WTC11 (cell line): ENCODE measurements around the gene ALG2. TPM values are rescaled to one million over a fixed set of nuclear protein-coding genes. Genes with fewer than 3 reads are reported as not detected.

Source experiments
- ATAC-seq: fragments of 200-7000 bp; cut with Tn5 transposase; 2 replicates; pipeline ENCODE4 v1.10.0; 2021; ENCODE audit warnings: mild to moderate bottlenecking, moderate library complexity
- CTCF ChIA-PET: fragments of 300-600 bp; sonication (Branson Sonifier 250); formaldehyde crosslinking; loops from one replicate; lab custom pipeline; 2021; ENCODE audit warnings: antibody characterized with exemption; lab: Charles Lee
- POLR2A ChIA-PET: fragments of 350-600 bp; sonication (Branson Sonifier 250); formaldehyde crosslinking; loops from one replicate; lab custom pipeline; 2021; ENCODE audit warnings: antibody characterized with exemption; lab: Charles Lee
- DNase-seq: peaks from one replicate; pipeline ENCODE4 v3.0.0; 2021; ENCODE audit warnings: low spot score
- H3K27ac Mint-ChIP-seq: 2 replicates; pipeline ENCODE4 v1.8.0; 2021; ENCODE audit warnings: mixed read lengths
- H3K27me3 Mint-ChIP-seq: 2 replicates; pipeline ENCODE4 v1.8.0; 2021; ENCODE audit warnings: low read depth, mild to moderate bottlenecking, moderate library complexity, mixed read lengths
- H3K36me3 Mint-ChIP-seq: 2 replicates; pipeline ENCODE4 v1.8.0; 2021; ENCODE audit warnings: mixed read lengths
- H3K4me1 Mint-ChIP-seq: 2 replicates; pipeline ENCODE4 v1.8.0; 2022; ENCODE audit warnings: mixed read lengths
- H3K4me3 Mint-ChIP-seq: 2 replicates; pipeline ENCODE4 v1.8.0; 2021; ENCODE audit warnings: mild to moderate bottlenecking, moderate library complexity, mixed read lengths
- H3K9me3 Mint-ChIP-seq: 2 replicates; pipeline ENCODE4 v1.8.0; 2021; ENCODE audit warnings: mixed read lengths
- ATF1 ChIP-seq: sonication (generic); formaldehyde crosslinking; IDR thresholded peaks from 2 replicates; pipeline ENCODE4 v1.8.1; 2023; ENCODE audit warnings: mild to moderate bottlenecking, moderate library complexity, missing genetic modification reagents
- ATF2 ChIP-seq: sonication (generic); formaldehyde crosslinking; IDR thresholded peaks from 2 replicates; pipeline ENCODE4 v1.8.1; 2022; ENCODE audit warnings: low read depth, missing genetic modification reagents, borderline replicate concordance
- CDX4 ChIP-seq: fragments of 250-450 bp; sonication (Bioruptor Pico); IDR thresholded peaks from 2 replicates; pipeline ENCODE4 v1.9.0; 2021; ENCODE audit warnings: moderate library complexity, mild to moderate bottlenecking, inconsistent platforms, borderline replicate concordance
- E2F1 ChIP-seq: sonication (generic); formaldehyde crosslinking; IDR thresholded peaks from 2 replicates; pipeline ENCODE4 v1.8.0; 2022; ENCODE audit warnings: mild to moderate bottlenecking, missing genetic modification reagents
- E2F4 ChIP-seq: sonication (generic); formaldehyde crosslinking; IDR thresholded peaks from 2 replicates; pipeline ENCODE4 v1.8.1; 2022; ENCODE audit warnings: low read depth, mild to moderate bottlenecking, moderate library complexity, missing genetic modification reagents, borderline replicate concordance
- GTF2I ChIP-seq: fragments of 250-450 bp; sonication (Bioruptor Pico); conservative IDR thresholded peaks from 2 replicates; pipeline ENCODE4 v1.4.0; 2021; ENCODE audit warnings: mild to moderate bottlenecking
- IRF1 ChIP-seq: sonication (generic); formaldehyde crosslinking; IDR thresholded peaks from 2 replicates; pipeline ENCODE4 v1.8.0; 2023; ENCODE audit warnings: missing genetic modification reagents
- NR2C2 ChIP-seq: sonication (generic); formaldehyde crosslinking; IDR thresholded peaks from 2 replicates; pipeline ENCODE4 v1.8.0; 2022; ENCODE audit warnings: mild to moderate bottlenecking, missing genetic modification reagents
- SP1 ChIP-seq: sonication (generic); formaldehyde crosslinking; conservative IDR thresholded peaks from 2 replicates; pipeline ENCODE4 v1.8.1; 2022; ENCODE audit warnings: missing genetic modification reagents
- ZMAT4 ChIP-seq: fragments of 250-450 bp; sonication (Bioruptor Pico); IDR thresholded peaks from 2 replicates; pipeline ENCODE4 v1.9.0; 2021; ENCODE audit warnings: mild to moderate bottlenecking
- ZNF121 ChIP-seq: sonication (generic); formaldehyde crosslinking; IDR thresholded peaks from 2 replicates; pipeline ENCODE4 v1.8.0; 2023; ENCODE audit warnings: missing genetic modification reagents
- ZNF281 ChIP-seq: sonication (generic); formaldehyde crosslinking; IDR thresholded peaks from 2 replicates; pipeline ENCODE4 v1.8.0; 2023; ENCODE audit warnings: mild to moderate bottlenecking, missing genetic modification reagents
- ZNF396 ChIP-seq: fragments of 250-450 bp; sonication (Bioruptor Pico); IDR thresholded peaks from 2 replicates; pipeline ENCODE4 v1.8.0; 2021; ENCODE audit warnings: mild to moderate bottlenecking, moderate library complexity, borderline replicate concordance
- total RNA-seq: library from RNA; stranded (reverse); gene quantifications from 3 replicates; pipeline ENCODE4 v1.2.3, GENCODE V29; 2021
- TF ChIP-seq, protein P1 (sequence below): sonication (generic); formaldehyde crosslinking; IDR thresholded peaks from 2 replicates; pipeline ENCODE4 v1.8.1; 2022; ENCODE audit warnings: mild to moderate bottlenecking, moderate library complexity, missing genetic modification reagents
- TF ChIP-seq, protein P2 (sequence below): sonication (generic); formaldehyde crosslinking; IDR thresholded peaks from 2 replicates; pipeline ENCODE4 v1.8.0; 2023; ENCODE audit warnings: missing genetic modification reagents, mild to moderate bottlenecking, borderline replicate concordance
- TF ChIP-seq, protein P3 (sequence below): sonication (generic); formaldehyde crosslinking; conservative IDR thresholded peaks from 2 replicates; pipeline ENCODE4 v1.8.1; 2022; ENCODE audit warnings: mild to moderate bottlenecking, missing genetic modification reagents

Gene ALG2
- total RNA-seq, 1 experiment from 2014 or later: 25.2 TPM

- TF ChIP-seq, protein P1, sequence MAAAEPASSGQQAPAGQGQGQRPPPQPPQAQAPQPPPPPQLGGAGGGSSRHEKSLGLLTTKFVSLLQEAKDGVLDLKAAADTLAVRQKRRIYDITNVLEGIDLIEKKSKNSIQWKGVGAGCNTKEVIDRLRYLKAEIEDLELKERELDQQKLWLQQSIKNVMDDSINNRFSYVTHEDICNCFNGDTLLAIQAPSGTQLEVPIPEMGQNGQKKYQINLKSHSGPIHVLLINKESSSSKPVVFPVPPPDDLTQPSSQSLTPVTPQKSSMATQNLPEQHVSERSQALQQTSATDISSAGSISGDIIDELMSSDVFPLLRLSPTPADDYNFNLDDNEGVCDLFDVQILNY (CRISPR knock-in tag): no peak
- no peak for TF ChIP-seq CDX4 (CRISPR knock-in tag)
- TF ChIP-seq ZNF396 (CRISPR knock-in tag): no peak
- TF ChIP-seq, all 79 proteins: peak for 0
Measured at GRCh38 chr9:99189887-99190596, 31.7 kb downstream of the ALG2 start (continued).

- Mint-ChIP-seq H3K4me1 (peaks cover 12% of the 10 kb centered on the region), H3K9me3 (no peaks in the 10 kb centered on the region), H3K27me3 (peaks cover 2% of the 10 kb centered on the region; the same call in 1 of the 2 replicates), H3K4me3 (no peak overlapping the region), H3K36me3 (no peaks in the 10 kb centered on the region), H3K27ac (no peak overlapping the region)
- POLR2A ChIA-PET: no interaction called here
- CTCF ChIA-PET: interaction anchor here (1.0 to 1.1 kb wide), 2 partner anchors 43 to 52 kb away, joined by 3 read pairs; no protein-coding TSS in a partner anchor
- no peak for DNase-seq
- no peak for ATAC-seq
- TF ChIP-seq, protein P2, sequence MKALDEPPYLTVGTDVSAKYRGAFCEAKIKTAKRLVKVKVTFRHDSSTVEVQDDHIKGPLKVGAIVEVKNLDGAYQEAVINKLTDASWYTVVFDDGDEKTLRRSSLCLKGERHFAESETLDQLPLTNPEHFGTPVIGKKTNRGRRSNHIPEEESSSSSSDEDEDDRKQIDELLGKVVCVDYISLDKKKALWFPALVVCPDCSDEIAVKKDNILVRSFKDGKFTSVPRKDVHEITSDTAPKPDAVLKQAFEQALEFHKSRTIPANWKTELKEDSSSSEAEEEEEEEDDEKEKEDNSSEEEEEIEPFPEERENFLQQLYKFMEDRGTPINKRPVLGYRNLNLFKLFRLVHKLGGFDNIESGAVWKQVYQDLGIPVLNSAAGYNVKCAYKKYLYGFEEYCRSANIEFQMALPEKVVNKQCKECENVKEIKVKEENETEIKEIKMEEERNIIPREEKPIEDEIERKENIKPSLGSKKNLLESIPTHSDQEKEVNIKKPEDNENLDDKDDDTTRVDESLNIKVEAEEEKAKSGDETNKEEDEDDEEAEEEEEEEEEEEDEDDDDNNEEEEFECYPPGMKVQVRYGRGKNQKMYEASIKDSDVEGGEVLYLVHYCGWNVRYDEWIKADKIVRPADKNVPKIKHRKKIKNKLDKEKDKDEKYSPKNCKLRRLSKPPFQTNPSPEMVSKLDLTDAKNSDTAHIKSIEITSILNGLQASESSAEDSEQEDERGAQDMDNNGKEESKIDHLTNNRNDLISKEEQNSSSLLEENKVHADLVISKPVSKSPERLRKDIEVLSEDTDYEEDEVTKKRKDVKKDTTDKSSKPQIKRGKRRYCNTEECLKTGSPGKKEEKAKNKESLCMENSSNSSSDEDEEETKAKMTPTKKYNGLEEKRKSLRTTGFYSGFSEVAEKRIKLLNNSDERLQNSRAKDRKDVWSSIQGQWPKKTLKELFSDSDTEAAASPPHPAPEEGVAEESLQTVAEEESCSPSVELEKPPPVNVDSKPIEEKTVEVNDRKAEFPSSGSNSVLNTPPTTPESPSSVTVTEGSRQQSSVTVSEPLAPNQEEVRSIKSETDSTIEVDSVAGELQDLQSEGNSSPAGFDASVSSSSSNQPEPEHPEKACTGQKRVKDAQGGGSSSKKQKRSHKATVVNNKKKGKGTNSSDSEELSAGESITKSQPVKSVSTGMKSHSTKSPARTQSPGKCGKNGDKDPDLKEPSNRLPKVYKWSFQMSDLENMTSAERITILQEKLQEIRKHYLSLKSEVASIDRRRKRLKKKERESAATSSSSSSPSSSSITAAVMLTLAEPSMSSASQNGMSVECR (CRISPR knock-in tag): no peak
- TF ChIP-seq SP1 (CRISPR knock-in tag) (no peak), ZNF121 (CRISPR knock-in tag) (no peak), E2F4 (CRISPR knock-in tag) (no peak), ZMAT4 (CRISPR knock-in tag) (no peak), GTF2I (CRISPR knock-in tag) (no peak), E2F1 (CRISPR knock-in tag) (no peak), ZNF281 (CRISPR knock-in tag) (no peak), NR2C2 (no peak), IRF1 (CRISPR knock-in tag) (no peak), ATF2 (CRISPR knock-in tag) (no peak), ATF1 (CRISPR knock-in tag) (no peak)
- TF ChIP-seq, protein P3, sequence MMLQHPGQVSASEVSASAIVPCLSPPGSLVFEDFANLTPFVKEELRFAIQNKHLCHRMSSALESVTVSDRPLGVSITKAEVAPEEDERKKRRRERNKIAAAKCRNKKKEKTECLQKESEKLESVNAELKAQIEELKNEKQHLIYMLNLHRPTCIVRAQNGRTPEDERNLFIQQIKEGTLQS: no peak
- TF ChIP-seq, protein P1 (CRISPR knock-in tag): no peak
Measured at GRCh38 chr9:99189186-99189585, 32.6 kb downstream of the ALG2 start.
